AG20443 (cell line): Measurements from ENCODE around the gene ENOX1.
A peak's percentile ranks its signal among the peaks of the same experiment; 100 is the strongest.

ENCODE experiments used
- DNase-seq: peaks from one replicate; pipeline ENCODE4 v3.0.0; 2012; ENCODE audit warnings: low spot score, mixed read lengths

The ENOX1 gene

GRCh38 chr13:43286751-43287150 lies 500.0 kb downstream of the ENOX1 start:
- no peak for DNase-seq

DNA sequence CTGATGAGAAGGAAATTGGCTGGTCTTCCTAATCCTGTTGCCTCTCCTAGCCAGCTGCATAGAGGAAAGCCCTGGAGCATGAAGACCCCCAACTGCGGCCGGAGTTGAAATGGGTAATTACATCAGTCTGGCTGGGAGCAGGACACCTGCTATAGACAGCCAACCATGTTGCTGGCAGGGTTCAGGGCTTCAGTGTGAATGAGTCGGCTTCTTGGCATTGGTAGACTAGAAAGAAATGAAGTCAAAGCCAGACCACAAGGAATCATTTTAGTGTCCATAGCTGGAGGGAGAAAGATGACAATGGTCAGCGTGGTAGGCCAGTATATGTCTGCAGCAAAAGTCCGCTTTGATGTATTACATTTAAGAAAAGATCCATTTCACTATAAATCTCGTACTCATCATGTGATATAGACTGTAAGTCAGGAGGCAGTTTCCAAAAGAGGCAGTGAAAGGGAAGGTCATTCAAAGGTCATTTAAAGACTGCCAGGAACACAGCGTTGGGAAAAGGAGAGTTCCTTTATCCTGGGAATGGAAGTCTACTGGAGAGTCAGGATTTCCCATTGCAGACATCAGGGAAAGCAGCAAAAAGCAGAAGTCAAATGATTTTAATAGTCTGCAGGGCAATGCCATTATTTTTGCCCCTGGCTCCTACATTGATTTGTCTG lies 500.7 kb downstream of the ENOX1 start:
- DNase-seq = peak; percentile 42

- DNase-seq = no peak
Observed at GRCh38 chr13:43284162-43284561, 502.6 kb downstream of the ENOX1 start.

DNA sequence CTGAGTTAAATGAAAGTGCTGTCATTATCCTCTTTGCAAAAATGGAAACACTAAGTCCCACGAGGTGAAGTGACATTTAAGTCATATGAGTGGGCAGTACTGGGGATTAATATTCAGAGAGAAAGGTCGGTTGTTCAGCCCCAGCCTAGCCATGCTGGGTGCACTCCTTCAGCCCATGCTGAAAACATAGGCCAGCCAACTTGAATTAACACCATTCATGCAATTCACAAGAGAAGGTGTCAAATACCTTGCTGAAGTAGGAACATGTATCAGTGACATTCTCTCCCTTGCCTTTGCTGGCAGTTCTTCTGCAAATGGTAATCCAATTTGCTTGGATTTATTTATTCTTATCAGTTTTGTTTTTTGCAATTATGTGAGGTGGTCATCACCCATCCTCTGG lies 507.1 kb downstream of the ENOX1 start:
- DNase-seq = no peak

DNA sequence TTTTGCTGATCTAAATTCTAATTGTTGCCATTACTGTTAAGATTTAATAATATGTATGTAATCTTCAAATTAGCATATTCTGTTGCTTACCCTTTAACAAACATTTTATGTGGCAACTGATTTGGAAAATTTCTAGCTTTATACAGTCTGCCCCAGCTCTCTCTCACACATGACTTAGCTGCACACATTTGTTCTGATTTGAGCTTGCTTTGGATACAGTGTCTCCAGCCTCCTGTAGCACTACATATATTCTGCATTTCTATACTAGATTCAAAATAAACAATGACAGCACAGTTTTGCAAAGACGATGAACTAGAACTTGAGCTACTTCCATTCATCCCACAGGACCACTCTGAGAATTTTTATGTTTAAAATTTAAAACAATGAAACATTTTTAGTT lies 508.6 kb downstream of the ENOX1 start:
- no peak for DNase-seq

- DNase-seq = no peak
Observed at GRCh38 chr13:43277142-43277541, 509.6 kb downstream of the ENOX1 start.

GRCh38 chr13:43274881-43275280 lies 511.9 kb downstream of the ENOX1 start:
- no peak for DNase-seq

- DNase-seq = no peak
Observed at GRCh38 chr13:43273362-43273761, 513.4 kb downstream of the ENOX1 start.

DNA sequence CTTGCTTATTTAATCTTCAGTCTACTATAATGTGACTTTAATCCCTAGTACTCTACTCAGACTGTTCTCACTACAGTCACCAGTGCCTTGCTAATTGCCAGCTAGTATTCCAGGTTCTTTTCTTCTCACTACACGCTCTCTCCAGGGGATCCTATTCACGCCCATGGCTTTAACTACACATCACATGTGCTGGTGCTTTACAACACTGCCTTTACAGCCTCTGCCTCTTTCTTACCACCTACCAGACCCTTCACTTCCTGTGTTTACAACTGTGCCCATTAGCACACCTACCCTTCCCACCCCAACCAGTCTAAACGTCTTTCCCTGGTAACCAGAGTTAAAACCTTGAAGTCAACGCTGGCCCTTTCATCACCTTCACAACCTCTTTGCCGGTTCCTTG lies 513.9 kb downstream of the ENOX1 start:
- no peak for DNase-seq

- no peak for DNase-seq
Observed at GRCh38 chr13:43271152-43271551, 515.6 kb downstream of the ENOX1 start.

DNA sequence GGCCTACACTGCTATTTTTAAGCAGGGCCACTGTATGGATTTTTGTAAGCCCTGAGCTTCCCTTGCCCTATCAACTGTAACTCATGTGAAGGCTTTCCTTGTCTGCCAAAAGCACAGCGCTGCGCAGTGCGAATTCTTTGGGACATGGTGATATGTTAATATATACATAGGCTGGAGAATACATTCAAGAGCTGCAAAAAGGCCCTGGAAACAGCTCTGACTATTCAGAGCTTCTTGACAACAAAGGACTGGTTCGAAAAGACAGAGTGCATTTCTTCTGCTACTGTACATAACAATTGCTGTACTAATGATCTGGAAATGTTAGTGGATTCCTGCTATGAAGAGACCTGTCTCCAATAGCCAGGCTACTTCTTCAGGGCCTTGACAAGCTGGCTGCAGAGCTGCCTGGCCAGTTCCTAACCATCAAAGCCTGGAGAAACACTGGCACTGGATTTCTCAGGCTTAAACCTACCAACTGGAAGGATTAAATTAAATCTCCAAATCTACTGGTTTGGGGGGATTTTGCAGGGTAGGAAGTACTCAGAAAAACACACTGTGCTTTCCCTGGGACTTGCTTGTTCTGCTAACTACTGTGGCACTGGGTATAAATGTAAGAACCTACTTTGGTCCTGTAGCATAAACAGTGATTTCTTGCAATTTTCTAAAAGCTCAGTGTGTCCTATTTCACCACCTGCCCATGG lies 516.5 kb downstream of the ENOX1 start:
- DNase-seq = no peak

GRCh38 chr13:43269037-43269481 lies 517.7 kb downstream of the ENOX1 start:
- peak; percentile 78 for DNase-seq

- no peak for DNase-seq
Observed at GRCh38 chr13:43268632-43269031, 518.1 kb downstream of the ENOX1 start.

DNA sequence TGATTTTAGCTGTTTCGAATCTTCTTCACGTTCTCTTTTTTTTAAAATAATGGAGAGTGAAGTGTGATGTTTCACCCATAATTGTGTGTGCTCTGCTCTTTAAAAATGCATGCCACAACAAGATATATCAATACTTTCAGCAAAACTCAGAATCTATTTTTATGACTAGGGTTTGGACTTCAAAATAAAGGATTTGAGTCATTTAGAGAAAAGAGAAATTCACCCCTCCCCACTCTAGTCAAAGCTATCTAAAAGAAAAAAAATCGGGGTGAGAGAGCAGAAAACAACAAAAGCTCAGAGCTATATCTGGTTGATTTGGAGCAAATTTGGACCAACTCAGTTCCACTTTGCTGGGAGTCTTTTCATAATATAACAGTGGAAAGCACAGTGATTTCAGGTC lies 518.9 kb downstream of the ENOX1 start:
- no peak for DNase-seq

DNA sequence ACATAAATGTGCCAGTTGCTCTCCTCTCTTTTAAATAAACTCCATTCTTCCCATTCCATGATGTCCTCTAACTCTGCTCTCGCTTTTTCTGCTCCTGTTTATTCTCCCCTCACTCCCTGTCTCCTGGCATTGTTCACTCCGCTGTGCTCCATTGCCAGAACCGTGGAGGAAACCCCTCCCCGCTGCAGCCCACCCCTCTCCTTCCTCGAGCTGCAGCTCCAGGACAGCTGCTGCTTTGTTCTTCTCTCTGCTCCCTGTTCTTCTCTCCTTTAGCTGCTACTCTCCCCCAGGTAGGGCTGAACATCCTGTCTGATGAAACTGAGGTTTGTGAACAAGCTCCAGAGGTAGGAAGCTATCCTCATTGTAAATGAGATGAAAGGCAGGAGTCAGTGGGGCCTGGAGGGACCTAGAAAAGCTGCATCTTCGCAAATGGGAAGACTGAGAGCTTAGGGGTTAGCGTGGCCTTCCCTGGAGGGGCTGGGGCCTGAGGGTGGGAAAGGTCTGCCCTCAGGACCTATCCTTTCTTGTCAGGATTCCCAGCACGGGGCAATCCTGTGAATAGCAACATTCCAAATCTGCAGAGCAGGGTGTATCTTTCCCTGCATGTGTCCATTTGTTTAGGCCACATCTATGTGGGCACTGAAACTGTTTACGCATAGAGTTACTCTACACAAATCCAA lies 519.7 kb downstream of the ENOX1 start:
- DNase-seq = no peak

DNA sequence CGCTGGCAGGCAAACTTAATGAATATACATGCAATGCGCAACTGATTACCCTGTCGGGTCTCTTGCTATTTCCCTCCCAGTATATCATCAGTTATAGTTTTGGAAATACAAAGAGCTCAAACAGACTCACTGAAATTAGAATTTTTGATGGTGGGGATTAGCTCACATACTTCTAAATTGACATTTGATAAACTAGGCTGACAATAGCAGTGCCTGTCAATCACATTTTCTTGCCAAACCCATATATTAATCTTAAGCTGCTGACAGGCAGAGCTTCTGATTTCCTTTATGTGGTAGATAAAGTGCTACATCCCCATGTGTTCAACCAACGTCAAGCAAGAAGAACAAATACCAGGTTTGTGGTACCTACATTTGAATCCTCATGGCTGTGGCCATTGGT lies 521.7 kb downstream of the ENOX1 start:
- DNase-seq = no peak

DNA sequence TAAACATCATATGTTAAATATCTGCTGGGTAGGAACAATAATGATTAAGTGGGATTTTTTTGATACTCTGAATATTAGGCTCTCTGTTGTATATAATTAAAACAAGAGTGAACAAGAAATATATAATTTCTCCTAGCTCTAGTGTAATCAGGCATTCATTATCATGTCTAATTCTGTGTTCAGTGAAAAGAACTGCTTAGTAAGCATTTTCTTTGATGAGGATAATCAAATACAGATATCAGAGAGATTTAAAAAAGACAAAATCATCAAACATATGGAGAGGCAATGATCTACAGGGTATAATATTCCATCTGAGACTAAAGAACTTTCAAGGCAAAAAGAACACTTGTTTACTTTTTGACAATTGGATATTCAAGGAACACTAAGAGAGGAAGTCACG lies 522.3 kb downstream of the ENOX1 start:
- no peak for DNase-seq

GRCh38 chr13:43263047-43263446 lies 523.7 kb downstream of the ENOX1 start:
- DNase-seq = no peak

DNA sequence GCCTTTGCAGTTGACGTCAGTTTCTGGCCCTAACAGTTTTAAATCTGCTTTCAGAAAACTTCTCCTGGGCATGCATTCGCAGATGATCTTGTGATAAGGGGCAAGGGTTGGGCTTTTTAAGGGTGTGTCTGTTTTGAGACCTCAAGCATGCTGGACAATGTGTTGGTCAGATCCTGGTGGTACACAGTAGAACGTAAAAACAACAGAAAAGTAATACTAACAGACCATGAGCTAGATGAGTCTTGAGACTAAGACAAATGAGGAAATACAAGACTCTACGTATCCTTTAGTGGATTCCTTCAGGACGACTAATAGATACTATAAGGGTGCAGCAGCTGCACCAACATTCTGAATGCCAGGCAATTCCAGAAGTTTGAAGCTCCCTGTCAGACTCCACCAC lies 525.8 kb downstream of the ENOX1 start:
- DNase-seq = peak; percentile 26

DNA sequence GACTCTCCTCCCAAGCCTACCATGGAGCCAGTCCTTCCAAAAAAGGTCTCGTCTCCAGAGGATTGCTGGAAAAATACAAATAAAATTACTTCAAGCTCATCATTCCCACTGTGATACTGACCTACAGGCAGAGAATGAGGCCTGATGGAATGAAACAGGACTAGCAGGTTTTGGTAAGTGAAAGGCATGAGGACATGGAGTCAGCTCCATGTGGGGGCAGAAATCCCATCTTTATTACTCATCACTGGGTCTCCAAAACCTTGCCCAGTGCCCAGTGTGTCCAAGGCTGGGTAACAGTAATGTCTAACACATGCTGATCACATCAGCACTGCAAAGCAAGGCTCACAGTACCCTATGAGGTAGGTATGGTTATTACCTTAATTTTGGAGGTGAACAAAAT lies 528.0 kb downstream of the ENOX1 start:
- DNase-seq = no peak

GRCh38 chr13:43257765-43258164 lies 529.0 kb downstream of the ENOX1 start:
- DNase-seq = no peak

DNA sequence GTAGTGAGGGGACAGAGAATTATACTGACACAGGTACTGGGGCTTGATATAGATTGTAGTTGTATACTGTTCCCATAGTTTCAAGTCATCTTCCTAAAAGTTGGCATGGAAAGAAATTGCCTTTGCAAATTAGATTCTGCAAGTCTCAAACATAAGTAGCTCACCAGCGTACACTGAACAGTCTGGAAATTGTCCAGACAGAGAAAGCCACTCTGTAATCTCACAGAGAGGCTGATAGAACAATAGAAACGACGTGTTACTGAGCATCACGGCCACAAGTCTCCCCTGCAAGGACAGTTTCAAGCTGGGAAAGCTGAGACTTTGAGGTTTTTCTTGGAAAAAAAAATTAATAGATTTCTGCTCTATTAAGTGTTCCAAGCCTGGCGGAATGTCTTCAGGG lies 534.8 kb downstream of the ENOX1 start:
- DNase-seq = no peak

- DNase-seq = no peak
Observed at GRCh38 chr13:43246382-43246781, 540.4 kb downstream of the ENOX1 start.
